SU-DHL-6 (cell line): Measurements from ENCODE around the gene ZNF718.
"Not testable (repeated sequence)": the region's sequence is repeated elsewhere in the genome, so short reads cannot be mapped to it uniquely, and the experiment has no call there.

Experiments
- H2AFZ ChIP-seq: fragments of 200-600 bp; sonication (generic); 2 replicates; pipeline ENCODE4 v1.6.1; 2014; ENCODE audit warnings: low read depth, mild to moderate bottlenecking, moderate library complexity, mixed read lengths, antibody characterized with exemption, low read length; ENCODE audit not compliant: severe bottlenecking
- H3F3A ChIP-seq: fragments of 200-600 bp; shearing (Covaris generic); 2 replicates; pipeline ENCODE4 v1.6.0; 2016; ENCODE audit warnings: antibody characterized with exemption, mild to moderate bottlenecking; ENCODE audit not compliant: insufficient read depth
- H3K27ac ChIP-seq: fragments of 200-600 bp; sonication (generic); 2 replicates; pipeline ENCODE4 v1.5.1; 2016; ENCODE audit warnings: low read depth, mild to moderate bottlenecking, low read length, moderate library complexity, mixed read lengths
- H3K27me3 ChIP-seq: fragments of 200-600 bp; sonication (generic), shearing (Covaris generic); 2 replicates; pipeline ENCODE4 v1.6.0; 2014; ENCODE audit warnings: mild to moderate bottlenecking, low read length
- H3K36me3 ChIP-seq: fragments of 200-600 bp; sonication (generic); 2 replicates; pipeline ENCODE4 v1.6.1; 2014; ENCODE audit warnings: mild to moderate bottlenecking, low read length, mixed read lengths
- H3K4me2 ChIP-seq: fragments of 300-600, 200-600 bp; shearing (Covaris generic), sonication (generic); 2 replicates; pipeline ENCODE4 v1.6.0; 2014; ENCODE audit warnings: low read length, low read depth, mild to moderate bottlenecking; ENCODE audit not compliant: poor library complexity, severe bottlenecking
- H3K4me3 ChIP-seq: fragments of 200-600 bp; sonication (generic); 2 replicates; pipeline ENCODE4 v1.5.1; 2014; ENCODE audit warnings: antibody characterized with exemption, low read length, mild to moderate bottlenecking, mixed read lengths; ENCODE audit not compliant: insufficient read depth, poor library complexity, severe bottlenecking
- H3K79me2 ChIP-seq: fragments of 200-600 bp; sonication (generic); 2 replicates; pipeline ENCODE4 v1.6.1; 2014; ENCODE audit warnings: mild to moderate bottlenecking, low read length, moderate library complexity; ENCODE audit not compliant: insufficient read depth
- H3K9ac ChIP-seq: fragments of 200-600 bp; sonication (generic); 2 replicates; pipeline ENCODE4 v1.7.0; 2014; ENCODE audit warnings: mild to moderate bottlenecking, low read length
- H3K9me2 ChIP-seq: fragments of 200-600 bp; sonication (generic); replicated peaks from 2 replicates; pipeline ENCODE4 v1.6.1; 2014; ENCODE audit warnings: low read length; ENCODE audit not compliant: insufficient read depth
- H3K9me3 ChIP-seq: fragments of 200-600 bp; sonication (generic); 2 replicates; pipeline ENCODE4 v1.6.1; 2014; ENCODE audit warnings: low read length, mixed read lengths; ENCODE audit not compliant: insufficient read depth
- H4K20me1 ChIP-seq: fragments of 200-600 bp; sonication (generic); 2 replicates; pipeline ENCODE4 v1.6.1; 2014; ENCODE audit warnings: low read depth, mild to moderate bottlenecking, antibody characterized with exemption, low read length, moderate library complexity, mixed read lengths
- CTCF ChIP-seq: fragments of 200-600 bp; sonication (generic); IDR thresholded peaks from one replicate; pipeline ENCODE4 v1.5.1; 2017; ENCODE audit warnings: antibody characterized with exemption, mild to moderate bottlenecking, low read length, moderate library complexity; ENCODE audit not compliant: insufficient read depth, poor library complexity, severe bottlenecking
- EZH2phosphoT487 ChIP-seq: fragments of 200-600 bp; sonication (generic), shearing (Covaris generic); conservative IDR thresholded peaks from 2 replicates; pipeline ENCODE4 v1.6.1; 2018; ENCODE audit warnings: mild to moderate bottlenecking, antibody characterized with exemption, low read length, moderate library complexity, mixed read lengths

Gene ZNF718

GRCh38 chr4:161496-162284 is 37.4 kb downstream of the ZNF718 start:
- Histone ChIP-seq H4K20me1 (no peaks in the 10 kb centered on the region), H2AFZ (no peak overlapping the region), H3K9me2 (no peaks in the 10 kb centered on the region), H3K79me2 (no peaks in the 10 kb centered on the region), H3K27ac (no peak overlapping the region), H3K9ac (no peak overlapping the region), H3K9me3 (peaks cover 62% of the 10 kb centered on the region), H3F3A (no peaks in the 10 kb centered on the region), H3K4me3 (no peak overlapping the region), H3K36me3 (peaks cover 56% of the 10 kb centered on the region), H3K4me2 (no peak overlapping the region), H3K27me3 (no peaks in the 10 kb centered on the region)
- TF ChIP-seq CTCF: no peak
- no peak for TF ChIP-seq EZH2phosphoT487

- not testable (repeated sequence) for H3K9me2 ChIP-seq, H3K79me2 ChIP-seq, H3K4me3 ChIP-seq, H3K4me2 ChIP-seq, H3K9ac ChIP-seq, H3K9me3 ChIP-seq, H3K27ac ChIP-seq, H2AFZ ChIP-seq, H3K27me3 ChIP-seq, H4K20me1 ChIP-seq, H3F3A ChIP-seq
- peaks cover 12% of the 10 kb centered on the region for H3K36me3 ChIP-seq
Measured at GRCh38 chr4:169640-170039, 45.3 kb downstream of the ZNF718 start.

- not testable (repeated sequence) for H3K4me2 ChIP-seq, H3K9me3 ChIP-seq
Measured at GRCh38 chr4:171318-171717, 47.0 kb downstream of the ZNF718 start.

GRCh38 chr4:173666-174314 is 49.5 kb downstream of the ZNF718 start:
- Histone ChIP-seq H3K36me3 (0 out of 2 replicates have a peak, but pooled peaks cover 4% of the 10 kb centered on the region), H3K27ac (no peak overlapping the region), H2AFZ (no peak overlapping the region), H3F3A (0 out of 2 replicates have a peak, but pooled peaks cover 5% of the 10 kb centered on the region), H3K79me2 (no peaks in the 10 kb centered on the region), H3K9ac (no peak overlapping the region), H3K4me3 (no peak overlapping the region), H3K27me3 (no peaks in the 10 kb centered on the region), H3K9me2 (no peaks in the 10 kb centered on the region), H3K9me3 (no peaks in the 10 kb centered on the region; the same call in 1 of the 2 replicates), H4K20me1 (no peaks in the 10 kb centered on the region), H3K4me2 (no peak overlapping the region)
- no peak for TF ChIP-seq EZH2phosphoT487
- no peak for TF ChIP-seq CTCF

More at GRCh38 chr4:171318-171717, 47.0 kb downstream of the ZNF718 start:
- not testable (repeated sequence) for H3K79me2 ChIP-seq, H3K27ac ChIP-seq, H3K36me3 ChIP-seq, H3K27me3 ChIP-seq, H2AFZ ChIP-seq, H3K9ac ChIP-seq, H3K4me3 ChIP-seq, H3F3A ChIP-seq, H3K9me2 ChIP-seq, H4K20me1 ChIP-seq
